Stomach (tissue), 9 donors: ENCODE measurements around the gene MBLAC1. TPM values are rescaled to one million over a fixed set of nuclear protein-coding genes. Genes with fewer than 3 reads are reported as not detected.

ENCODE experiments used
- DNase-seq, 2 donors: peaks; one replicate each; pipeline versions ENCODE4 v3.0.0 to v3.0.0-alpha.2; 2013 to 2019
- H3K27ac ChIP-seq, 5 donors: fragments of 200-600 bp in 4 of 5; sonication (generic) in 4 of 5; one replicate each; pipeline ENCODE4 v1.5.1; 2013 to 2019; ENCODE audit warnings: mild to moderate bottlenecking in 1 of 5, moderate library complexity in 1 of 5
- H3K27me3 ChIP-seq, 3 donors: fragments of 200-600 bp; sonication (generic); one replicate each; pipeline ENCODE4 v1.5.1; 2017 to 2019; ENCODE audit warnings: mixed run types in 1 of 3
- H3K36me3 ChIP-seq, 4 donors: fragments of 200-600 bp; sonication (generic); 1 replicate in 3 of 4; 2 replicates in 1 of 4; pipeline ENCODE4 v1.5.1; 2016 to 2019
- H3K4me1 ChIP-seq, 4 donors: fragments of 200-600 bp; sonication (generic); one replicate each; pipeline ENCODE4 v1.5.1; 2016 to 2019
- H3K4me3 ChIP-seq, 4 donors: fragments of 200-600 bp; sonication (generic) in 3 of 4; one replicate each; pipeline ENCODE4 v1.5.1; 2016 to 2019; ENCODE audit warnings: mild to moderate bottlenecking in 1 of 4
- H3K9me3 ChIP-seq, 4 donors: fragments of 200-600 bp; sonication (generic); one replicate each; pipeline ENCODE4 v1.5.1; 2016 to 2019
- EP300 ChIP-seq: sonication (generic); formaldehyde crosslinking; IDR thresholded peaks from one replicate; pipeline ENCODE4 v1.6.1; 2017; ENCODE audit warnings: antibody characterized with exemption
- POLR2A ChIP-seq, 4 donors: fragments of 450-650 bp; IDR thresholded peaks; one replicate each; pipeline ENCODE4 v1.6.1; 2016; ENCODE audit warnings: antibody characterized with exemption in 4 of 4, control low read depth in 2 of 4, mild to moderate bottlenecking in 1 of 4, moderate library complexity in 1 of 4
- POLR2AphosphoS5 ChIP-seq, 3 donors: sonication (generic); formaldehyde crosslinking; IDR thresholded peaks; one replicate each; pipeline ENCODE4 v1.6.1; 2016; ENCODE audit warnings: antibody characterized with exemption in 3 of 3
- WGBS, 5 donors: extraction: QIAGEN DNeasy Blood & Tissue Kit in 3 of 5; methylation state at CpG; one replicate each; pipeline versions ENCODE4 v1.1.5 to v1.1.7; 2013 to 2018; 5-methylcytosine and 5-hydroxymethylcytosine counted together
- intact Hi-C: fragments of 100-400 bp; cut with DNase I; formaldehyde crosslinking; loops from one replicate; pipeline ENCODE4 v1.15.1; 2023; ENCODE audit warnings: low total_unique reads
- polyA plus RNA-seq, 3 donors: library from polyadenylated mRNA; stranded (reverse); fragments of 200-250 nt; gene quantifications; one replicate each; pipeline ENCODE4 v1.2.3, GENCODE V29; 2013
- total RNA-seq, 5 donors: library from RNA; depleted of rRNA; stranded (reverse); fragments of >200 nt; gene quantifications; one replicate each; pipeline versions ENCODE4 v1.1.0 to v1.2.3, GENCODE V29; 2014 to 2016
- TF ChIP-seq, protein P1 (sequence below), 7 experiments: fragments of 450-650 bp in 4 of 7; fragments of 200-600 bp in 3 of 7; sonication (generic) in 3 of 7; IDR thresholded peaks; one replicate each; pipeline ENCODE4 v1.5.1; 2016 to 2019; ENCODE audit warnings: antibody characterized with exemption in 7 of 7, control low read depth in 2 of 7, mild to moderate bottlenecking in 1 of 7
- donor health status: healthy with polysubstance abuse.
- donor health status: Bipolar disorder and iron deficiency.
- donor health status: healthy.

The MBLAC1 gene
- total and polyA plus RNA-seq, 8 donors, result 1.3 to 6.1 (median 1.7) TPM; not detected in 3

DNA sequence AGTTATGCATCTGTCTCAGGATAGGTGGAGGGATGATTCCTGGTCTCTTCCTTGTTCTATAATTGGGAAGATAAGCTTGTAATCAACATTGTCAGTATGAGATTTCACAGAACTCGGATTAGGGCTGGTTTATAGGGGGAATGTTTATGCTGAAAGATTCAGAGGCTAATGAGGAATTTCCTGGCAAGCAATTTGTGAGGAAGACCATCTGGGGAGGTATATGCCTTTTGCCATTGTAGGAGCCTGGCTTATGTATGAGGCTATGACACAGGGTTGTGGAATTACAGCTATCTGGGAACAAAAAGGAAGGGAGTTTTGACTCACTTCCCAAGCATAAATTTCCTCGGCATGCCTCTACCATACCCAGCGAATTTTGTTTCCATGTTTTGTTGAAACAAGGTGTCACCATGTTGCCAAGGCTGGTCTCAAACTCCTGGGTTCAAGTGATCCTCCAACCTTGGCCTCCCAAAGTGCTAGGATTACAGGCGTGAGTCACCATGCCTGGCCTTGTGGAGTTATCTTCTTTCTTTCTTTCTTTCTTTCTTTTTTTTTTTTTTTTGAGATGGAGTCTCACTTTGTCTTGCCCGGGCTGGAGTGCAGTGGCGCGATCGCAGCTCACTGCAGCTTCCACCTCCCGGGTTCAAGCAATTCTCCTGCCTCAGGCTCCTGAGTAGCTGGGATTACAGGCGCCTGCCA is 39.6 kb upstream of the MBLAC1 start:
- intact Hi-C loops, result no loop called here
- Histone ChIP-seq H3K4me1 (peaks cover 24 to 47% (median 30%) of the 10 kb centered on the region in 4 donors), H3K27ac (peak overlapping the region in 4 of 5 donors; percentile 79 to 92 (median 90)), H3K27me3 (no peaks in the 10 kb centered on the region), H3K4me3 (no peak overlapping the region), H3K36me3 (peaks cover 17 to 24% (median 22%) of the 10 kb centered on the region in 4 donors), H3K9me3 (no peaks in the 10 kb centered on the region)
- DNase-seq, result peak in 1 of 2 donors; percentile 80
- WGBS, 5 donors, result 53 to 89% (median 84%) methylated on average over 10 of the region's 10 CpGs
- TF ChIP-seq EP300, result no peak
- TF ChIP-seq POLR2AphosphoS5 (IDR thresholded peaks at IDR 0.05), result peak; percentile 12 to 84 (median 36)
- TF ChIP-seq, protein P1, sequence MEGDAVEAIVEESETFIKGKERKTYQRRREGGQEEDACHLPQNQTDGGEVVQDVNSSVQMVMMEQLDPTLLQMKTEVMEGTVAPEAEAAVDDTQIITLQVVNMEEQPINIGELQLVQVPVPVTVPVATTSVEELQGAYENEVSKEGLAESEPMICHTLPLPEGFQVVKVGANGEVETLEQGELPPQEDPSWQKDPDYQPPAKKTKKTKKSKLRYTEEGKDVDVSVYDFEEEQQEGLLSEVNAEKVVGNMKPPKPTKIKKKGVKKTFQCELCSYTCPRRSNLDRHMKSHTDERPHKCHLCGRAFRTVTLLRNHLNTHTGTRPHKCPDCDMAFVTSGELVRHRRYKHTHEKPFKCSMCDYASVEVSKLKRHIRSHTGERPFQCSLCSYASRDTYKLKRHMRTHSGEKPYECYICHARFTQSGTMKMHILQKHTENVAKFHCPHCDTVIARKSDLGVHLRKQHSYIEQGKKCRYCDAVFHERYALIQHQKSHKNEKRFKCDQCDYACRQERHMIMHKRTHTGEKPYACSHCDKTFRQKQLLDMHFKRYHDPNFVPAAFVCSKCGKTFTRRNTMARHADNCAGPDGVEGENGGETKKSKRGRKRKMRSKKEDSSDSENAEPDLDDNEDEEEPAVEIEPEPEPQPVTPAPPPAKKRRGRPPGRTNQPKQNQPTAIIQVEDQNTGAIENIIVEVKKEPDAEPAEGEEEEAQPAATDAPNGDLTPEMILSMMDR (IDR thresholded peaks at IDR 0.05), result no peak

DNA sequence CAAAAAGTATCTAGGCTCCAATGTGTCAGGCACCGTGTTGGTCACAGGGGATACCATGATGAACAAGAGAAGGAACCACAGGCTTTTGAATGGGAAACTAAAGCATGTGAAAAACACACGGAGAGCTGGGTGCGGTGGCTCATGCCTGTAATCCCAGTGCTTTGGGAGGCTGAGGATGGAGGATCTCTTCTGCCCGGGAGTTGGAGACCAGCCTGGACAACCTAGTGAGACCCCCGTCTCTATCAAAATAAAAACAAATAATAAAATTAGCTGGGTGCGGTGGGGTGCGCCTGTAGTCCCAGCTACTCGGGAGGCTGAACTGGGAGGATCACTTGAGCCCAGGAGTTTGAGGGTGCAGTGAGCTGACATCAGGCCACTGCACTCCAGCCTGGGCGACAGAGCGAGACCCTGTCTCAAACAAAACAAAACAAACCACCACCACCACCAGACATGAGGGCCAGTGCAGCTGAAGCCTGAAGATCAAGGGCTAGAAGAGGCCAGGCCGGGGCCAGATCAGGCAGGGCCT is 38.6 kb upstream of the MBLAC1 start:
- WGBS, 5 donors, result 71 to 76% (median 75%) methylated on average over 11 of the region's 11 CpGs
- Histone ChIP-seq H3K36me3 (peaks cover 27 to 33% (median 31%) of the 10 kb centered on the region in 4 donors), H3K27ac (peak overlapping the region; percentile 79 to 94 (median 91)), H3K9me3 (no peaks in the 10 kb centered on the region), H3K27me3 (no peaks in the 10 kb centered on the region), H3K4me1 (peaks cover 15 to 48% (median 26%) of the 10 kb centered on the region in 4 donors), H3K4me3 (peak overlapping the region; percentile 81 to 92 (median 90))
- no peak for DNase-seq
- TF ChIP-seq POLR2AphosphoS5 (IDR thresholded peaks at IDR 0.05) (no peak), EP300 (no peak), POLR2A (IDR thresholded peaks at IDR 0.05) (no peak)
- TF ChIP-seq, protein P1 (IDR thresholded peaks at IDR 0.05), result no peak
- intact Hi-C loops, result no loop called here

- Histone ChIP-seq H3K4me1 (peaks cover 15 to 55% (median 30%) of the 10 kb centered on the region in 4 donors), H3K9me3 (no peaks in the 10 kb centered on the region), H3K27ac (peak within 1 kb of the TSS; percentile 79 to 94 (median 91)), H3K27me3 (no peaks in the 10 kb centered on the region), H3K4me3 (peak within 1 kb of the TSS; percentile 81 to 92 (median 90)), H3K36me3 (peaks cover 33 to 40% (median 38%) of the 10 kb centered on the region in 4 donors)
- 0 to 1% (median 0%) methylated on average over 35 to 68 of the region's 68 CpGs for WGBS, 5 donors
- peak; percentile 87 to 95 for DNase-seq
- intact Hi-C loops, result no loop called here
- TF ChIP-seq POLR2A (IDR thresholded peaks at IDR 0.05) (no peak), POLR2AphosphoS5 (IDR thresholded peaks at IDR 0.05) (peak; percentile 93 to 99 (median 94)), EP300 (no peak)
- TF ChIP-seq, protein P1 (IDR thresholded peaks at IDR 0.05), result no peak
These were observed 37.9 kb upstream of the MBLAC1 start, which contains the start of gene COPS6 for GRCh38 chr7:100088621-100089457. Gene COPS6, plus strand, starts transcription at chr7:100088969. Its CDS starts 22 bp downstream, at chr7:100088991.
